Osteoblast (primary cell): Measurements from ENCODE around the gene CDK2AP2. TPM values are rescaled to one million over a fixed set of nuclear protein-coding genes. Genes with fewer than 3 reads are reported as not detected.

Experiments used
- DNase-seq: peaks from one replicate; pipeline ENCODE4 v3.0.0; 2011; ENCODE audit warnings: low spot score, mixed read lengths; ENCODE audit not compliant: insufficient read length; ENCODE audit errors: missing footprints
- H2AFZ ChIP-seq: 2 replicates; pipeline ENCODE4 v1.6.0; 2011; ENCODE audit warnings: mild to moderate bottlenecking, low read length
- H3K27ac ChIP-seq: 2 replicates; pipeline ENCODE4 v1.5.1; 2011; ENCODE audit warnings: mild to moderate bottlenecking, low read depth, low read length, moderate library complexity
- H3K27me3 ChIP-seq: 2 replicates; pipeline ENCODE4 v1.6.0; 2012; ENCODE audit warnings: mild to moderate bottlenecking, control low read depth, inconsistent platforms, low read length, moderate library complexity; ENCODE audit not compliant: insufficient read depth
- H3K36me3 ChIP-seq: 2 replicates; pipeline ENCODE4 v1.5.1; 2011; ENCODE audit warnings: mild to moderate bottlenecking, low read length, control low read depth, moderate library complexity; ENCODE audit not compliant: insufficient read depth
- H3K4me1 ChIP-seq: 2 replicates; pipeline ENCODE4 v1.5.1; 2011; ENCODE audit warnings: mild to moderate bottlenecking, low read length, control low read depth, moderate library complexity; ENCODE audit not compliant: insufficient read depth
- H3K4me2 ChIP-seq: 2 replicates; pipeline ENCODE4 v1.6.0; 2011; ENCODE audit warnings: mild to moderate bottlenecking, low read length; ENCODE audit not compliant: insufficient read depth
- H3K4me3 ChIP-seq: fragments of 200-600 bp; sonication (generic); 3 replicates; pipeline ENCODE4 v1.5.1; 2012; ENCODE audit warnings: mild to moderate bottlenecking, low read length, inconsistent platforms; ENCODE audit not compliant: insufficient read depth
- H3K79me2 ChIP-seq: 2 replicates; pipeline ENCODE4 v1.6.0; 2012; ENCODE audit warnings: mild to moderate bottlenecking, low read length, control low read depth, inconsistent platforms; ENCODE audit not compliant: insufficient read depth
- H3K9me3 ChIP-seq: 2 replicates; pipeline ENCODE4 v1.5.1; 2011; ENCODE audit warnings: low read depth, low read length, control low read depth
- H4K20me1 ChIP-seq: 2 replicates; pipeline ENCODE4 v1.6.0; 2012; ENCODE audit warnings: mild to moderate bottlenecking, low read length, control low read depth; ENCODE audit not compliant: insufficient read depth
- total RNA-seq: library from RNA; depleted of rRNA; stranded (reverse); fragments of >200 nt; gene quantifications from 2 replicates; pipeline ENCODE4 v1.2.3, GENCODE V29; 2012
- TF ChIP-seq, protein P1 (sequence below): IDR thresholded peaks from 2 replicates; pipeline ENCODE4 v1.5.1; 2011; ENCODE audit warnings: mild to moderate bottlenecking, low read depth, low read length, moderate library complexity; ENCODE audit errors: extremely low read depth

Gene CDK2AP2
- total RNA-seq, 1 donor, result 6.2 TPM

DNA sequence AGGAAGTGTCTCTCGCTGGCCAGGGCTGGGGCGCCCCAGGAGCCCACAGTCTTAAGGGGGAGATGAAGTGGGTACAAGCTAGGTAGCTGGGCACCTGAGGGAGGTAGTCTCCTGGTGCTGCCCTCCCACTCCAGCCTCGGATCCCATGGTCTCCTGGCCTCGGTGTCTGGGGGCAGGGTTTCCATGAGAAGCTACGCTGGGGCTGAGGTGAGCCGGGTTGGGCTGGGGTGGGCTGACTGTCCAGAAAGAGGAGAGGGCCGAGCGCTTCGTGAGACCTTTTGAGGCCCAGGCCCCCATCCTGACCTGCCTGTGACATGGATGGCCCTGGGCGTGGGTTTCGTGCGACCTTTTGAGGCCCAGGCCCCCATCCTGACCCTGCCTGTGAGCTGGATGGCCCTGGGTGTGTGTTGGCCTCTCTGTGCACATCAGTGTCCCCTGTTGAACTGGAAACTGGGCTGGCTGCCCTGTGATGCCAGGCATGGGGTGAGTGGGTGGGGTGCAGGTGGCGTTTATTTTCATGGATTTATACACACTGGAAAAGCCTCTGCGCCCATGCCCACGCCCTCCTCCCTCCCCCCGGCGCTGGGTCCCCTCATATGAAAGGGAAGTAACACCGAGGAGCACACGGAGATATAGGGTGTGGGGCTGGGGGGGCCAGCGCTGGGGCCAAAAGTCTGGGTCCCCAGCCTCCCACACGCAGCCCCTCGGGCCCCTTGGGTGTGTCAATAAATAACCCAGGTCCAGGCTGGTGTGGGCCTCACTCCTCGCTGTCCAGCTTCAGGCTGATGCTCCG is 16.5 kb downstream of the CDK2AP2 start:
- peak; percentile 82 for DNase-seq
- peaks cover 11% of the 10 kb centered on the region for H3K36me3 ChIP-seq
- TF ChIP-seq, protein P1, sequence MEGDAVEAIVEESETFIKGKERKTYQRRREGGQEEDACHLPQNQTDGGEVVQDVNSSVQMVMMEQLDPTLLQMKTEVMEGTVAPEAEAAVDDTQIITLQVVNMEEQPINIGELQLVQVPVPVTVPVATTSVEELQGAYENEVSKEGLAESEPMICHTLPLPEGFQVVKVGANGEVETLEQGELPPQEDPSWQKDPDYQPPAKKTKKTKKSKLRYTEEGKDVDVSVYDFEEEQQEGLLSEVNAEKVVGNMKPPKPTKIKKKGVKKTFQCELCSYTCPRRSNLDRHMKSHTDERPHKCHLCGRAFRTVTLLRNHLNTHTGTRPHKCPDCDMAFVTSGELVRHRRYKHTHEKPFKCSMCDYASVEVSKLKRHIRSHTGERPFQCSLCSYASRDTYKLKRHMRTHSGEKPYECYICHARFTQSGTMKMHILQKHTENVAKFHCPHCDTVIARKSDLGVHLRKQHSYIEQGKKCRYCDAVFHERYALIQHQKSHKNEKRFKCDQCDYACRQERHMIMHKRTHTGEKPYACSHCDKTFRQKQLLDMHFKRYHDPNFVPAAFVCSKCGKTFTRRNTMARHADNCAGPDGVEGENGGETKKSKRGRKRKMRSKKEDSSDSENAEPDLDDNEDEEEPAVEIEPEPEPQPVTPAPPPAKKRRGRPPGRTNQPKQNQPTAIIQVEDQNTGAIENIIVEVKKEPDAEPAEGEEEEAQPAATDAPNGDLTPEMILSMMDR, result no peak
- no peak overlapping the region for H3K27ac ChIP-seq
- H3K4me1 ChIP-seq, result no peaks in the 10 kb centered on the region
- no peak overlapping the region for H2AFZ ChIP-seq
- H3K79me2 ChIP-seq, result peaks cover 5% of the 10 kb centered on the region
- no peaks in the 10 kb centered on the region for H3K27me3 ChIP-seq
- H3K4me3 ChIP-seq, result no peak overlapping the region
- H3K4me2 ChIP-seq, result no peak overlapping the region
- H4K20me1 ChIP-seq, result peaks cover 5% of the 10 kb centered on the region
- no peaks in the 10 kb centered on the region for H3K9me3 ChIP-seq

- Histone ChIP-seq H2AFZ (no peak overlapping the region), H3K36me3 (peaks cover 11% of the 10 kb centered on the region), H4K20me1 (peaks cover 10% of the 10 kb centered on the region), H3K27me3 (no peaks in the 10 kb centered on the region), H3K79me2 (peaks cover 8% of the 10 kb centered on the region), H3K4me3 (no peak overlapping the region), H3K27ac (no peak overlapping the region), H3K9me3 (no peaks in the 10 kb centered on the region), H3K4me1 (no peaks in the 10 kb centered on the region), H3K4me2 (no peak overlapping the region)
- DNase-seq, result peak; percentile 83
- TF ChIP-seq, protein P1, result no peak
Measured at GRCh38 chr11:67490727-67491065, 17.3 kb downstream of the CDK2AP2 start.

- H3K9me3 ChIP-seq, result no peaks in the 10 kb centered on the region
- no peak overlapping the region for H2AFZ ChIP-seq
- peaks cover 11% of the 10 kb centered on the region for H3K36me3 ChIP-seq
- H4K20me1 ChIP-seq, result peaks cover 10% of the 10 kb centered on the region
- H3K4me3 ChIP-seq, result no peak overlapping the region
- TF ChIP-seq, protein P1, result no peak
- no peaks in the 10 kb centered on the region for H3K27me3 ChIP-seq
- H3K4me2 ChIP-seq, result no peak overlapping the region
- no peak overlapping the region for H3K27ac ChIP-seq
- H3K79me2 ChIP-seq, result peaks cover 8% of the 10 kb centered on the region
- DNase-seq, result peak; percentile 76
- no peaks in the 10 kb centered on the region for H3K4me1 ChIP-seq
Measured at GRCh38 chr11:67489885-67490726, 17.9 kb downstream of the CDK2AP2 start.

DNA sequence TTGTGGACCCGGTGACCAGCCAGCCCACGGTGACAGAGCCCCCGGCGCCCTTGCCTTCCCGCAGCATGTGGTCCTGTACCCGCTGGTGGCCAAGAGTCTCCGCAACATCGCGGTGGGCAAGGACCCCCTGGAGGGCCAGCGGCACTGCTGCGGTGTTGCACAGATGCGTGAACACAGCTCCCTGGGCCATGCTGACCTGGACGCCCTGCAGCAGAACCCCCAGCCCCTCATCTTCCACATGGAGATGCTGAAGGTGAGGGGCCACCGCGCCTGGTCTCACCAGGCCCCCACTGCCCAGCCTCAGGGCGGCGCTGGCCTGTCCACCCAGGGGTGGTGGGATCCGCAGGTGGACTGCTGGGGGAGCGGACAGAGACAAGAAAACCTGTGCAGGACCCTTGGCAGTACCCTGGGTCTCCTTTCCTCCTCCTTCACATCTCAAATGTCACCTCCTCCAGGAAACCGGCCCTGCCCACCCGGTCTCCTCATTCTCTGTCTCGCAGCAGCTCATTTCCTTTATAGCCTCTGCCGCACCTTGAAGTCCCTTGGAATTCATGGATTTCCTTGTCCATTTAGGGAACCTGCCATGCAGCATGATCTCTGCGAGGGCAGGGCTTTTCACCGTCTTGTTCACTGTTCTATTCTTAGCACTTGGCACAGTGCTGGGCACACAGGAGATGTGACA is 18.6 kb downstream of the CDK2AP2 start:
- peaks cover 14% of the 10 kb centered on the region for H3K79me2 ChIP-seq
- peak; percentile 82 for DNase-seq
- no peaks in the 10 kb centered on the region for H3K9me3 ChIP-seq
- H3K27me3 ChIP-seq, result no peaks in the 10 kb centered on the region
- H4K20me1 ChIP-seq, result peaks cover 12% of the 10 kb centered on the region
- H3K4me1 ChIP-seq, result no peaks in the 10 kb centered on the region
- TF ChIP-seq, protein P1, result no peak
- no peak overlapping the region for H3K27ac ChIP-seq
- H3K36me3 ChIP-seq, result peaks cover 11% of the 10 kb centered on the region
- H3K4me2 ChIP-seq, result no peak overlapping the region
- no peak overlapping the region for H3K4me3 ChIP-seq
- no peak overlapping the region for H2AFZ ChIP-seq
